Posterior vena cava (tissue), 2 donors: ENCODE measurements around the gene HSCB. TPM values are rescaled to one million over a fixed set of nuclear protein-coding genes. Genes with fewer than 3 reads are reported as not detected.
"Not testable (repeated sequence)": the region's sequence is repeated elsewhere in the genome, so short reads cannot be mapped to it uniquely, and the experiment has no call there.

Source experiments
- DNase-seq: peaks from one replicate; pipeline ENCODE4 v3.0.0-alpha.2; 2020; ENCODE audit warnings: low spot score
- intact Hi-C, 2 donors: fragments of 100-400 bp; cut with DNase I; formaldehyde crosslinking; loops; one replicate each; pipeline versions ENCODE4 v1.14.1 to v1.14.2; 2022 to 2023
- total RNA-seq, 2 donors: library from RNA; stranded (reverse); fragmentation: NEBNext Ultra II Directional; extraction: Animal tissue kit (Norgen Biotek cat#: 25700); gene quantifications; one replicate each; pipeline ENCODE4 v1.2.1, GENCODE V29; 2021
- donor health status: DM: yes; HTN: yes; CAD: no.
- donor health status: DM: yes; HTN: yes; CAD: no.

Gene HSCB
- total RNA-seq, 2 donors from 2014 or later: 9.7 to 10.6 TPM

DNA sequence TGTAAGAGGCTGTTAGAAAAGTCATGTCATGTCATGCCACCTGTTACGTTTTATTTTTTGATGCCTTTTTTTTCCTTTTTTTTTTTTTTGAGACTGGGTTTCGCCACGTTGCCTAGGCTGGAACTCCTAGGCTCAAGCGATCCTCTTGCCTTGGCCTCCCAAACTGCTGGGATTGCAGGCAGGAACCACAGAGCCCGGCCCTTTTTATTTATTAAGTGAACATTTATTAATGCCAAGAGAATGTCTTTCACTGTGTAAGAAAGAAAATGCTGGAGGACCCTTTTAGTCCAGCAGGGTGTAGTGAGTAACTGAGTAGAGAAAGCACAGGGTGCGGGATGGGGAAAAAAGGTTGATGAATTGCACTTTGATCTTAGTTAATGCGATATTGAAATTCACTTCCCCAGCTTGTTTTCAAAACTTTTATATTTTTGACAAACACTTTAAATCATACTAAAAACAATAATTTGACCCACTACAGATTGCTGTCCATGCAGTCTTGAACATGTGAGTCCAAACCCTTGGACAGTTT is 60.8 kb downstream of the HSCB start:
- DNase-seq: no peak
- intact Hi-C loops: no loop called here

DNA sequence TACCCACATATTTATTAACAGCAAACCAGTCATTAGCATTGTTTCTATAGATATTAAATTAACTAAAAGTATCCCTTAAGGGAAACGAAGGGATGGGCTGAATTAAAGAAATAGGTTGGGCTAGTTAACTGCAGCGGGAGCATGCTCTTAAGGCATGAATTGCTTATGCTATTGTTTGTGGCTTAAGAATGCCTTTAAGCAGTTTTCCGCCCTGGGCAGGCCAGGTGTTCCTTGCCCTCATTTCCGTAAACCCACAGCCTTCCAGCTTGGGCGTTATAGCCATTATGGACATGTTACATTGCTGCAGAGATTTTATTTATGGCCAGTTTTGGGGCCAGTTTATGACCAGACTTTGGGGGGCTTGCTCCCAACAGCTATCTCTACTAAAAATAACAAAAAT is 63.6 kb downstream of the HSCB start:
- DNase-seq, intact Hi-C loops: not testable (repeated sequence)

Other genes starting within 250 kb of the HSCB start
- gene TTC28, start 62.2 kb upstream of the HSCB start, total RNA-seq: 10 to 100 TPM; 36.6 to 51.2 TPM
- gene CHEK2, start 219 bp upstream of the HSCB start, total RNA-seq: 1 to 10 TPM; 6.6 to 8.4 TPM
- 10 to 100 TPM; 12.0 to 19.6 TPM for gene CCDC117, start 30.7 kb downstream of the HSCB start, total RNA-seq
- 100 to 1,000 TPM; 113 to 124 TPM for gene XBP1, start 58.5 kb downstream of the HSCB start, total RNA-seq
- 1 to 10 TPM; 7.5 to 8.5 TPM for gene ZNRF3, start 141.5 kb downstream of the HSCB start, total RNA-seq